CD4-positive, alpha-beta memory T cell (primary cell): ENCODE results near the gene ZBTB46. TPM values are rescaled to one million over a fixed set of nuclear protein-coding genes. Genes with fewer than 3 reads are reported as not detected.
A peak's percentile ranks its signal among the peaks of the same experiment; 100 is the strongest.

ENCODE experiments used
- CTCF ChIA-PET: fragments of 350-600 bp; sonication (Branson Sonifier 250); formaldehyde crosslinking; loops from one replicate; lab custom pipeline; 2021; ENCODE audit warnings: inconsistent platforms; ENCODE audit not compliant: partially characterized antibody; lab: Charles Lee
- POLR2A ChIA-PET: fragments of 350-600 bp; sonication (Branson Sonifier 250); formaldehyde crosslinking; loops from one replicate; lab custom pipeline; 2021; ENCODE audit not compliant: partially characterized antibody; lab: Charles Lee
- DNase-seq, 5 donors: peaks; one replicate each; pipeline versions ENCODE4 v3.0.0 to v3.0.0-alpha.2; 2020 to 2022; ENCODE audit warnings: mixed read lengths in 1 of 5
- H3K27ac ChIP-seq: one replicate; pipeline ENCODE4 v1.7.0; 2013; ENCODE audit warnings: low read depth, low read length
- H3K27me3 ChIP-seq: 2 replicates; pipeline ENCODE4 v1.7.0; 2013; ENCODE audit warnings: mild to moderate bottlenecking, low read length, moderate library complexity; ENCODE audit not compliant: insufficient read depth
- H3K36me3 ChIP-seq: 2 replicates; pipeline ENCODE4 v1.7.0; 2013; ENCODE audit warnings: mild to moderate bottlenecking, low read length, moderate library complexity; ENCODE audit not compliant: insufficient read depth
- H3K4me1 ChIP-seq: 2 replicates; pipeline ENCODE4 v1.7.0; 2013; ENCODE audit warnings: mild to moderate bottlenecking, low read length, moderate library complexity; ENCODE audit not compliant: insufficient read depth
- H3K4me3 ChIP-seq, 2 donors: one replicate each; pipeline ENCODE4 v1.7.0; 2013; ENCODE audit warnings: low read length in 2 of 2, mild to moderate bottlenecking in 1 of 2
- H3K9me3 ChIP-seq, 2 donors: one replicate each; pipeline ENCODE4 v1.7.0; 2013; ENCODE audit warnings: low read length in 2 of 2, control low read depth in 1 of 2; ENCODE audit not compliant: control insufficient read depth in 1 of 2
- H3K27ac Mint-ChIP-seq, 7 donors: one replicate each; pipeline ENCODE4 v1.8.0; 2020 to 2021; ENCODE audit warnings: mixed read lengths in 7 of 7, mild to moderate bottlenecking in 6 of 7, inconsistent platforms in 3 of 7, moderate library complexity in 3 of 7
- H3K27me3 Mint-ChIP-seq, 2 donors: one replicate each; pipeline ENCODE4 v1.8.0; 2020 to 2021; ENCODE audit warnings: mixed read lengths in 2 of 2
- H3K36me3 Mint-ChIP-seq, 2 donors: one replicate each; pipeline ENCODE4 v1.8.0; 2020 to 2021; ENCODE audit warnings: mixed read lengths in 2 of 2, inconsistent platforms in 1 of 2, mild to moderate bottlenecking in 1 of 2
- H3K4me1 Mint-ChIP-seq, 4 donors: one replicate each; pipeline ENCODE4 v1.8.0; 2020 to 2021; ENCODE audit warnings: mixed read lengths in 4 of 4, mild to moderate bottlenecking in 1 of 4
- H3K4me3 Mint-ChIP-seq, 8 donors: one replicate each; pipeline ENCODE4 v1.8.0; 2020 to 2021; ENCODE audit warnings: mixed read lengths in 8 of 8, mild to moderate bottlenecking in 7 of 8, moderate library complexity in 6 of 8, inconsistent platforms in 3 of 8
- H3K9me3 Mint-ChIP-seq, 8 donors: one replicate each; pipeline ENCODE4 v1.8.0; 2020 to 2021; ENCODE audit warnings: mixed read lengths in 8 of 8, mild to moderate bottlenecking in 5 of 8, inconsistent platforms in 3 of 8, moderate library complexity in 1 of 8
- intact Hi-C: fragments of 100-400 bp; cut with micrococcal nuclease; formaldehyde crosslinking; loops from one replicate; pipeline ENCODE4 v1.15.1; 2023
- polyA plus RNA-seq, 2 donors: library from polyadenylated mRNA; unstranded; fragments of 300-500 nt; fragmentation: Illumina TruSeq; gene quantifications; one replicate each; pipeline ENCODE4 v1.2.3, GENCODE V29; 2021
- total RNA-seq, 2 experiments: library from RNA; stranded (reverse); gene quantifications; one replicate each; pipeline ENCODE4 v1.2.3, GENCODE V29; 2021

The ZBTB46 gene
- total and polyA plus RNA-seq, 4 experiments from 2014 or later = 0.09 to 0.87 (median 0.28) TPM; not detected in 1

DNA sequence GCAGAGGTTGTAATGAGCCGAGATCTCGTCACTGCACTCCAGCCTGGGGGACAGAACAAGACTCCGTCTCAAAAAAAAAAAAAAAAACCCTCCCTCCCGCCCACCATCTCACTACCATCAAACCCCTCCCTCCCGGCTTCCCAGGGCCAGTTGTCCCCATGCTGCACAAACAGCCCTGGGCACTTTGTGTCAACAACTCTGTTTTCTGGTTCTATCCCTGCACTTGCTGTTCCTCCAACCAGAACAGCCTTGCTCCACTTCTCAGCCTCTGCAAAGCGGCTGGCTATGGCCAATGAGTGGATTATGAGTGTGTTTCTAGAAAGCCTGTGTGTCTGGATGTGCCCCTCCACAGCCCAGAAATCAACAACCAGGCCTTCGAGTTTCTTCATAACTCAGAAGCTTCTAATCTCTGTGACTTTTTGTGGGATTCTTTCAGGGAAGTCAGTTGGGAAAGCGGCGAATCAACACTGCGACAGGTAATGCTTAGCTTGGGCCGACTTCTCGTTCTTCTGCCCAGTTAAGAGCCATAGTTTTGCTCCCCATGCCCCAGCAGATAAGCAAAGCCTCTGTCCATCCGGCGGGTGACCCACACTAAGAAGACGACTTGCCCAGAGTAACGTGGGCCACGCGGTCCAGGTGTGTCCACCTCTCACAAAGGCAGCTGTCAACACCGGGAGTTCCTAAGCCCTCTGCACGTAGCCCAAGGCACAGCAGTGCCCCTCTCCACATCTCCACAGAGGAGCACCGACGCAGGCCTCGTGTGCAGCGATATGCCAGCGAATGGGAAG, 5.5 kb downstream of the ZBTB46 start:
- H3K27ac Mint-ChIP-seq = no peak overlapping the region
- H3K4me3 Mint-ChIP-seq = no peak overlapping the region
- Histone ChIP-seq H3K36me3 (no peaks in the 10 kb centered on the region), H3K9me3 (no peaks in the 10 kb centered on the region), H3K27me3 (peaks cover 36% of the 10 kb centered on the region), H3K4me3 (no peak overlapping the region), H3K27ac (no peak overlapping the region), H3K4me1 (peaks cover 10% of the 10 kb centered on the region)
- H3K9me3 Mint-ChIP-seq = peaks cover 0 to 3% (median 0%) of the 10 kb centered on the region in 8 donors
- CTCF ChIA-PET = no interaction called here
- peaks cover 2 to 4% of the 10 kb centered on the region in 2 donors for H3K36me3 Mint-ChIP-seq
- H3K4me1 Mint-ChIP-seq = peaks cover 8 to 11% (median 10%) of the 10 kb centered on the region in 4 donors
- no peak for DNase-seq
- POLR2A ChIA-PET = no interaction called here
- intact Hi-C loops = no loop called here
- H3K27me3 Mint-ChIP-seq = peaks cover 42 to 43% of the 10 kb centered on the region in 2 donors

GRCh38 chr20:63823691-63824311, 7.3 kb downstream of the ZBTB46 start:
- intact Hi-C loops = no loop called here
- Mint-ChIP-seq H3K9me3 (no peaks in the 10 kb centered on the region), H3K27ac (no peak overlapping the region), H3K4me3 (no peak overlapping the region), H3K27me3 (peaks cover 29 to 34% of the 10 kb centered on the region in 2 donors), H3K36me3 (no peaks in the 10 kb centered on the region), H3K4me1 (peaks cover 0 to 7% (median 4%) of the 10 kb centered on the region in 4 donors)
- Histone ChIP-seq H3K9me3 (no peaks in the 10 kb centered on the region), H3K4me3 (no peak overlapping the region), H3K36me3 (no peaks in the 10 kb centered on the region), H3K27me3 (peaks cover 22% of the 10 kb centered on the region), H3K4me1 (no peaks in the 10 kb centered on the region), H3K27ac (no peak overlapping the region)
- ChIA-PET POLR2A (no interaction called here), CTCF (no interaction called here)
- DNase-seq = no peak

DNA sequence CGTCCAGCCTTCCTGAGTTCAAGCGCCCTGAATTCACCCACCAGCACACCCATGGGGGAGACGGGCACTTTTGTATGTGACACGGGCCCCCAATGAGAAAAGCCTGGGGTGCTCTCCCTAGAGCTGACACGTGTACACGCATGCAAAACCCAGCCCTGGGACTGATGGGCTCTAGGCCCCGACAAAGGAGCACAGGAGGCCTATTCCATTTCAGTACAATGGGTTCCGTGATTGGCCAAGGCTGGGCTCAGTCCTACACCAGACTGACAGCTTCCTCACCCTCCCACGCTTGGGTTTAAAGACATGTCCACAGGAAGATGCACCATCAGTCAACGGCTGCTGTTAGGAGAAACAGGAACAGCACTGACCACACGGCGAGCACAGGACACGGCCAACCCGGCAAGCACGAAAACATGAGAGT, 8.8 kb downstream of the ZBTB46 start:
- Histone ChIP-seq H3K4me3 (no peak overlapping the region), H3K9me3 (no peaks in the 10 kb centered on the region), H3K4me1 (no peaks in the 10 kb centered on the region), H3K36me3 (no peaks in the 10 kb centered on the region), H3K27me3 (peaks cover 18% of the 10 kb centered on the region), H3K27ac (no peak overlapping the region)
- ChIA-PET POLR2A (no interaction called here), CTCF (no interaction called here)
- Mint-ChIP-seq H3K27me3 (peaks cover 21 to 27% of the 10 kb centered on the region in 2 donors), H3K9me3 (no peaks in the 10 kb centered on the region), H3K27ac (no peak overlapping the region), H3K4me1 (peaks cover 0 to 7% (median 4%) of the 10 kb centered on the region in 4 donors), H3K4me3 (no peak overlapping the region), H3K36me3 (no peaks in the 10 kb centered on the region)
- no peak for DNase-seq
- intact Hi-C loops = no loop called here

DNA sequence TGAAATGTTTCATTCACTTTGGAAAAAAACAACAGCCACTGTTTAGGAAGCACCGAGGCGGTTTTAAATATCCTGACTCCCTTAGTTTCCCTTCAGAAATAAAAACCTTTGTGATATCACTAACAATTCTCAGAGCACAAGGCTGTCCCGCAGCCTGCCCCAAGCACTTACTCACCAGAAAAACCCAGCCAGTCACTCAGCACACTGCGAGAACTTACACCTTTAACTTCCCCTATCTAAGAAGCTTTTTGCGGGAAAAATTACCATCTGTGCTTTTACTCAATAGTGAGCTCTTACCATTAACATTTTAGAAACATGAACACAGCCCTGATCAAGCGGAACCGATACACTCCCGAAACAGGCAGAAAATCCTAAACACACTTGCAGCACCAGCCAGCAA, 9.3 kb downstream of the ZBTB46 start:
- Histone ChIP-seq H3K36me3 (no peaks in the 10 kb centered on the region), H3K27ac (no peak overlapping the region), H3K4me3 (no peak overlapping the region), H3K4me1 (no peaks in the 10 kb centered on the region), H3K9me3 (no peaks in the 10 kb centered on the region), H3K27me3 (peaks cover 15% of the 10 kb centered on the region)
- ChIA-PET CTCF (no interaction called here), POLR2A (no interaction called here)
- peaks cover 0 to 7% (median 4%) of the 10 kb centered on the region in 4 donors for H3K4me1 Mint-ChIP-seq
- H3K27me3 Mint-ChIP-seq = peaks cover 19 to 24% of the 10 kb centered on the region in 2 donors
- H3K9me3 Mint-ChIP-seq = no peaks in the 10 kb centered on the region
- no peak for DNase-seq
- no peaks in the 10 kb centered on the region for H3K36me3 Mint-ChIP-seq
- intact Hi-C loops = no loop called here
- no peak overlapping the region for H3K4me3 Mint-ChIP-seq
- H3K27ac Mint-ChIP-seq = no peak overlapping the region

DNA sequence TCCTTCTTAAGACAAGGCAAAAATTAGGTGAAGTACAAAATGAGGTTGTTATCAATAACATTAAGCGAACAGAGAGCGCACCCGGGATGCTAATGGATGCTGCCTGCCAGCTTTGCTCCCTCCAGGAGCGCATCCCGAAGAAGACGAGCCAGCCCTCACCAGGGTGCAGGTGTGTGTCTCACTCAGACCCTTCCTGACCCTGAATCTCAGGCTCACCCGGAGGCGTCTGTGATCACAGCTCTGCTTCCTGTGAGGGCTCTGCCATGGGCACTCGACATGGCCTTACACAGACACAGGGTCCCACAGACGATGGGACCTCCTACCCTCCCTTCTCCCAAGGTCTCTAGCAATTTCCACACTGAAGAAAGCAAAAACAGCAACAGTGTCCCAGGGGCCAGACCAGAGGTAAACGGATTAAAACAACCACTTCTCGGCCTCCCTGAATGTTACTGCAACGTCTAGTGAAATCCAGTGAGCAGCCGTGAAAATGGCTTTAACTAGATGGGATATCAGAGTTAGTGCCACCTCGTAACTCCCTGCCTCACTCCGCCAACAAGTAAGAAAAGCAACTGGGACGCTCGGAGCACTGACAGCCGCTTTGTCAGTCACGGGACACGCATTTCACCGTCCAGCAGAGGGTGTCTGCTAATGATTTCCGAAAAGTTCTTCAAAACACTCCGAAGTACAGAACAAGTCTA, 11.7 kb downstream of the ZBTB46 start:
- CTCF ChIA-PET = no interaction called here
- Mint-ChIP-seq H3K36me3 (no peaks in the 10 kb centered on the region), H3K4me3 (peak overlapping the region; percentile 1 to 74 (median 57)), H3K4me1 (peaks cover 0 to 7% (median 4%) of the 10 kb centered on the region in 4 donors), H3K9me3 (no peaks in the 10 kb centered on the region), H3K27me3 (peaks cover 9 to 10% of the 10 kb centered on the region in 2 donors), H3K27ac (peak overlapping the region in 3 of 7 donors; percentile 20 to 88 (median 68))
- Histone ChIP-seq H3K4me1 (no peaks in the 10 kb centered on the region), H3K4me3 (no peak overlapping the region), H3K9me3 (no peaks in the 10 kb centered on the region), H3K27ac (no peak overlapping the region), H3K27me3 (peaks cover 5% of the 10 kb centered on the region), H3K36me3 (no peaks in the 10 kb centered on the region)
- no peak for DNase-seq
- intact Hi-C loops = no loop called here
- POLR2A ChIA-PET = no interaction called here

- H3K27ac ChIP-seq = no peak overlapping the region
- H3K4me3 ChIP-seq = no peak overlapping the region
- Mint-ChIP-seq H3K36me3 (no peaks in the 10 kb centered on the region), H3K4me1 (peaks cover 0 to 7% (median 4%) of the 10 kb centered on the region in 4 donors), H3K27me3 (peaks cover 0 to 2% of the 10 kb centered on the region in 2 donors), H3K4me3 (no peak overlapping the region), H3K9me3 (no peaks in the 10 kb centered on the region), H3K27ac (no peak overlapping the region)
- no peak for DNase-seq
- POLR2A ChIA-PET = no interaction called here
- no peaks in the 10 kb centered on the region for H3K36me3 ChIP-seq
- no peaks in the 10 kb centered on the region for H3K27me3 ChIP-seq
- H3K4me1 ChIP-seq = no peaks in the 10 kb centered on the region
- intact Hi-C loops = no loop called here
- no peaks in the 10 kb centered on the region for H3K9me3 ChIP-seq
- CTCF ChIA-PET = no interaction called here
These were observed 15.3 kb downstream of the ZBTB46 start for GRCh38 chr20:63815615-63816253.
